KG1 (cell line): ENCODE results near the gene SLC25A53.

ENCODE experiments used
- DNase-seq: peaks from one replicate; lab custom pipeline; 2025; lab: John Stamatoyannopoulos, UW

The SLC25A53 gene

GRCh38 chrX:104156630-104157529 lies at the start of gene SLC25A53:
Gene SLC25A53 (minus strand): TSS chrX:104157009. CDS start chrX:104105257, 51,752 bp downstream.
- peak; percentile 29 for DNase-seq

GRCh38 chrX:104205548-104205947 lies 48.7 kb upstream of the SLC25A53 start:
- no peak for DNase-seq

GRCh38 chrX:104195489-104196084 lies 38.8 kb upstream of the SLC25A53 start:
- peak; percentile 0 for DNase-seq

GRCh38 chrX:104195013-104195412 lies 38.2 kb upstream of the SLC25A53 start:
- DNase-seq = no peak

- no peak for DNase-seq
These were observed 36.7 kb upstream of the SLC25A53 start for GRCh38 chrX:104193485-104193884.

- no peak for DNase-seq
These were observed 33.0 kb upstream of the SLC25A53 start for GRCh38 chrX:104189837-104190236.

GRCh38 chrX:104187931-104188330 lies 31.1 kb upstream of the SLC25A53 start:
- no peak for DNase-seq

- DNase-seq = no peak
These were observed 26.9 kb upstream of the SLC25A53 start for GRCh38 chrX:104183685-104184084.

GRCh38 chrX:104173841-104174240 lies 17.0 kb upstream of the SLC25A53 start:
- no peak for DNase-seq

GRCh38 chrX:104172788-104173187 lies 16.0 kb upstream of the SLC25A53 start:
- DNase-seq = no peak

- no peak for DNase-seq
These were observed 15.3 kb upstream of the SLC25A53 start for GRCh38 chrX:104172121-104172520.

- no peak for DNase-seq
These were observed 11.3 kb upstream of the SLC25A53 start for GRCh38 chrX:104168127-104168526.

GRCh38 chrX:104166735-104167436 lies 10.1 kb upstream of the SLC25A53 start:
- DNase-seq = no peak

GRCh38 chrX:104165894-104166734 lies 9.3 kb upstream of the SLC25A53 start, which contains the start of gene FAM199X:
Gene FAM199X (plus strand): TSS chrX:104166453. CDS start chrX:104166786, 333 bp downstream.
- DNase-seq = peak; percentile 11

- no peak for DNase-seq
These were observed 5.8 kb downstream of the SLC25A53 start for GRCh38 chrX:104151037-104151436.

- DNase-seq = no peak
These were observed 15.6 kb downstream of the SLC25A53 start for GRCh38 chrX:104141087-104141760.

GRCh38 chrX:104137496-104137895 lies 19.3 kb downstream of the SLC25A53 start:
- DNase-seq = no peak

- no peak for DNase-seq
These were observed 20.4 kb downstream of the SLC25A53 start for GRCh38 chrX:104136241-104137019.

- no peak for DNase-seq
These were observed 21.1 kb downstream of the SLC25A53 start for GRCh38 chrX:104135677-104136076.

- no peak for DNase-seq
These were observed 22.1 kb downstream of the SLC25A53 start for GRCh38 chrX:104134583-104135261.
